ENCODE measurements around the gene ADAMTS4. TPM values are rescaled to one million over a fixed set of nuclear protein-coding genes. Genes with fewer than 3 reads are reported as not detected.

ADAMTS4 gene
- total RNA-seq, 1 donor from 2014 or later: 2.7 TPM

DNA sequence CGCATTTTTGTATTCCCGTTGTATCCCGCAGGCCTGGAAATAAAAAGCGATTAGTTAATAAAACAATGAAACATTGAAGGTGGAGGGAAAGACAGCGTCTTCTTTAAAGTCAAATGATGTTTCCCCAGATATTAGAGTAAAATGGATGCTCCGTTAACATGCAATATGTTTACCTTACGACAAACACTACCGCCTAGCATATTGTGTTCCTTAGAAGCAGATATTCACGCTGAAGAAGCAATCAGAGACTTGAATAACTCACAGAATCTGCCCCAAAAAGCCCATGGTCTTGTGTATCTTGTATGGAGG lies 21.0 kb downstream of the ADAMTS4 start:
- Histone ChIP-seq H3K79me2 (ENCODE audit: insufficient read depth, low read length) (peaks cover 19% of the 10 kb centered on the region), H4K20me1 (ENCODE audit: insufficient read depth, low read length) (peaks cover 7% of the 10 kb centered on the region), H3K9me3 (ENCODE audit: insufficient read depth, low read depth, low read length) (no peaks in the 10 kb centered on the region), H3K4me3 (ENCODE audit: insufficient read depth, low read depth, low read length) (peak overlapping the region; percentile 91), H3K36me3 (ENCODE audit: insufficient read depth, low read length) (peaks cover 8% of the 10 kb centered on the region), H3K4me1 (ENCODE audit: insufficient read depth, low read length) (peaks cover 24% of the 10 kb centered on the region), H2AFZ (ENCODE audit: low read depth, low read length) (peak overlapping the region; percentile 100), H3K27ac (ENCODE audit: low read depth, low read length) (peak overlapping the region; percentile 91), H3K9ac (ENCODE audit: low read length) (peak overlapping the region; percentile 98), H3K4me2 (ENCODE audit: low read length) (peak overlapping the region; percentile 100), H3K27me3 (ENCODE audit: insufficient read depth, low read length) (no peaks in the 10 kb centered on the region)
- no peaks in the 10 kb centered on the region for H3K27me3 Mint-ChIP-seq (ENCODE audit: low read depth, unreplicated experiment)
- peaks cover 22% of the 10 kb centered on the region for H3K4me1 Mint-ChIP-seq (ENCODE audit: low read depth, unreplicated experiment)
- H3K4me3 Mint-ChIP-seq (ENCODE audit: unreplicated experiment): peak overlapping the region; percentile 99
- TF ChIP-seq, protein P1, sequence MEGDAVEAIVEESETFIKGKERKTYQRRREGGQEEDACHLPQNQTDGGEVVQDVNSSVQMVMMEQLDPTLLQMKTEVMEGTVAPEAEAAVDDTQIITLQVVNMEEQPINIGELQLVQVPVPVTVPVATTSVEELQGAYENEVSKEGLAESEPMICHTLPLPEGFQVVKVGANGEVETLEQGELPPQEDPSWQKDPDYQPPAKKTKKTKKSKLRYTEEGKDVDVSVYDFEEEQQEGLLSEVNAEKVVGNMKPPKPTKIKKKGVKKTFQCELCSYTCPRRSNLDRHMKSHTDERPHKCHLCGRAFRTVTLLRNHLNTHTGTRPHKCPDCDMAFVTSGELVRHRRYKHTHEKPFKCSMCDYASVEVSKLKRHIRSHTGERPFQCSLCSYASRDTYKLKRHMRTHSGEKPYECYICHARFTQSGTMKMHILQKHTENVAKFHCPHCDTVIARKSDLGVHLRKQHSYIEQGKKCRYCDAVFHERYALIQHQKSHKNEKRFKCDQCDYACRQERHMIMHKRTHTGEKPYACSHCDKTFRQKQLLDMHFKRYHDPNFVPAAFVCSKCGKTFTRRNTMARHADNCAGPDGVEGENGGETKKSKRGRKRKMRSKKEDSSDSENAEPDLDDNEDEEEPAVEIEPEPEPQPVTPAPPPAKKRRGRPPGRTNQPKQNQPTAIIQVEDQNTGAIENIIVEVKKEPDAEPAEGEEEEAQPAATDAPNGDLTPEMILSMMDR (IDR thresholded peaks at IDR 0.05; ENCODE audit: insufficient read depth, low read depth, low read length): no peak
- no peak for TF ChIP-seq EZH2 (IDR thresholded peaks at IDR 0.05; ENCODE audit: insufficient read depth, low read length)
- H3K9me3 Mint-ChIP-seq (ENCODE audit: unreplicated experiment): no peaks in the 10 kb centered on the region
- no peak for FAIRE-seq
- peak overlapping the region; percentile 98 for H3K27ac Mint-ChIP-seq (ENCODE audit: unreplicated experiment)
- peaks cover 29% of the 10 kb centered on the region for H3K36me3 Mint-ChIP-seq (ENCODE audit: low read depth, unreplicated experiment)
- DNase-seq (ENCODE audit: low read depth): no peak

DNA sequence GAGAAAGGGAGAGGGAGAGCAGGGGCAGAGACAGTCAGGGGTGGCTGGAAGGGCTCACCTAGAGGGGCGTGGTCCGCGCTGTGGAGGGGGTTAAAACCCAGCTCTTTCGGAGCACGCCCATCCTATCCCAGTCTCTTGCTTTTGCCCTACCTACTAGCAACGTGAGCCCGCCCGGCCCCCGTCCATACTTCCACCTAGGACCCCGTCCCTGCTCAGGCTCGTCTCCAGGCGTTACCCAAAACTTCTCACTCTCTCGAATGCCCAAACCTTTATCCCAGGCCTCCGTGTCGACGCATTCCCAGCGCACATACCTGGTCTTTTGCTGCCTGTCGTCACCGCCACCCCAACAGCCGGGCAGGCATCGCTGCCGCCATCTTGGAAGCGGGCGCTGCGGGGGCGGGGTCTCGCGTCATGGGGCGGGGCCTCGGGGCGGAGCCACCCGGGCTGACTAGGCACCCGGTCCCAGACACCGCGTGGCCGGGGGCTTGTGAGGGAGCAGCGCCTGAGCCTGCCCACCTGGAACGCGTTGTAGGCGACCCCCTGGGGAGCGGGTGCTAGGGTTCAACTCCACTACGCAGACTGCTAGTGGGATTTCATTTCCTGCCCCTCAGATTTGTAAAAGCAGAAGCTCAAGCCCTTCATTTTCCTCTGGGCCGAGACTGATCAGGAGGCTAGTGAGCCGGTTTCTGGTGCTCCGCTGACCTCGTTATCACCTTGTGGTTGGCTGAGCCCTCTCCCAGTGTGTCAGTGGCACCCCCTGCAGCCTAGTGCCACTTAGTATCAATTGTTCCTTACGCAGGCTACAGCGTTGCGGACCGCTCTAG lies 21.5 kb downstream of the ADAMTS4 start, which contains the start of gene B4GALT3:
B4GALT3 (minus strand) TSS at position 396 of the 824 bp plus-strand sequence. CDS start 1,447 bp downstream, outside the sequence.
- Histone ChIP-seq H3K36me3 (ENCODE audit: insufficient read depth, low read length) (peaks cover 8% of the 10 kb centered on the region), H3K27me3 (ENCODE audit: insufficient read depth, low read length) (no peaks in the 10 kb centered on the region), H3K4me1 (ENCODE audit: insufficient read depth, low read length) (peaks cover 26% of the 10 kb centered on the region), H3K9me3 (ENCODE audit: insufficient read depth, low read depth, low read length) (no peaks in the 10 kb centered on the region), H4K20me1 (ENCODE audit: insufficient read depth, low read length) (peaks cover 10% of the 10 kb centered on the region), H3K27ac (ENCODE audit: low read depth, low read length) (peak within 1 kb of the TSS; percentile 91), H3K4me3 (ENCODE audit: insufficient read depth, low read depth, low read length) (peak within 1 kb of the TSS; percentile 91), H3K4me2 (ENCODE audit: low read length) (peak within 1 kb of the TSS; percentile 100), H2AFZ (ENCODE audit: low read depth, low read length) (peak within 1 kb of the TSS; percentile 100), H3K79me2 (ENCODE audit: insufficient read depth, low read length) (peaks cover 19% of the 10 kb centered on the region), H3K9ac (ENCODE audit: low read length) (peak within 1 kb of the TSS; percentile 98)
- Mint-ChIP-seq H3K27me3 (ENCODE audit: low read depth, unreplicated experiment) (no peaks in the 10 kb centered on the region), H3K4me3 (ENCODE audit: unreplicated experiment) (peak within 1 kb of the TSS; percentile 99), H3K9me3 (ENCODE audit: unreplicated experiment) (no peaks in the 10 kb centered on the region), H3K4me1 (ENCODE audit: low read depth, unreplicated experiment) (peaks cover 25% of the 10 kb centered on the region), H3K36me3 (ENCODE audit: low read depth, unreplicated experiment) (peaks cover 32% of the 10 kb centered on the region), H3K27ac (ENCODE audit: unreplicated experiment) (peak within 1 kb of the TSS; percentile 98)
- TF ChIP-seq, protein P1 (IDR thresholded peaks at IDR 0.05; ENCODE audit: insufficient read depth, low read depth, low read length): no peak
- no peak for TF ChIP-seq EZH2 (IDR thresholded peaks at IDR 0.05; ENCODE audit: insufficient read depth, low read length)
- DNase-seq (ENCODE audit: low read depth): peak; percentile 46
- FAIRE-seq: no peak
